GM18867 (cell line): ENCODE results near the gene SLC25A23.

Experiments used
- ATAC-seq: cut with Tn5 transposase; IDR thresholded peaks from one replicate; pipeline ENCODE4 v1.9.1; 2021; ENCODE audit warnings: mild to moderate bottlenecking, moderate library complexity; ENCODE audit not compliant: unreplicated experiment

SLC25A23 gene

GRCh38 chr19:6425732-6426620 lies 33.6 kb downstream of the SLC25A23 start:
- ATAC-seq = no peak

GRCh38 chr19:6424939-6425731 lies 34.5 kb downstream of the SLC25A23 start:
- ATAC-seq = peak; percentile 80

GRCh38 chr19:6424195-6424938 lies 35.2 kb downstream of the SLC25A23 start, which contains the start of gene KHSRP:
Gene KHSRP (minus strand): TSS chr19:6424811. CDS start chr19:6424701, 110 bp downstream.
- ATAC-seq = peak; percentile 1

- no peak for ATAC-seq
Observed at GRCh38 chr19:6423499-6424194, 35.9 kb downstream of the SLC25A23 start.

- no peak for ATAC-seq
Observed at GRCh38 chr19:6421075-6422014, 38.2 kb downstream of the SLC25A23 start.

- ATAC-seq = no peak
Observed at GRCh38 chr19:6418562-6418932, 41.0 kb downstream of the SLC25A23 start.

- no peak for ATAC-seq
Observed at GRCh38 chr19:6417713-6418561, 41.7 kb downstream of the SLC25A23 start.

- no peak for ATAC-seq
Observed at GRCh38 chr19:6416658-6417405, 42.8 kb downstream of the SLC25A23 start.

GRCh38 chr19:6415591-6416190 lies 43.9 kb downstream of the SLC25A23 start:
- ATAC-seq = no peak

GRCh38 chr19:6414793-6415590 lies 44.6 kb downstream of the SLC25A23 start:
- ATAC-seq = no peak

- ATAC-seq = no peak
Observed at GRCh38 chr19:6413721-6414643, 45.6 kb downstream of the SLC25A23 start.

- ATAC-seq = no peak
Observed at GRCh38 chr19:6413291-6413690, 46.3 kb downstream of the SLC25A23 start.

- no peak for ATAC-seq
Observed at GRCh38 chr19:6412447-6413091, 47.0 kb downstream of the SLC25A23 start.

GRCh38 chr19:6412061-6412446 lies 47.5 kb downstream of the SLC25A23 start:
- ATAC-seq = no peak

- ATAC-seq = no peak
Observed at GRCh38 chr19:6409346-6409745, 50.2 kb downstream of the SLC25A23 start.
